Mesothelial cell of epicardium (in vitro differentiated cells): ENCODE measurements around the gene SMG1. TPM values are rescaled to one million over a fixed set of nuclear protein-coding genes. Genes with fewer than 3 reads are reported as not detected.

Source experiments
- DNase-seq, 2 experiments: peaks; one replicate each; pipeline ENCODE4 v3.0.0; 2021; ENCODE audit warnings: low spot score in 2 of 2; ENCODE audit not compliant: unreplicated experiment in 2 of 2
- H3K27ac Mint-ChIP-seq: 2 replicates; pipeline ENCODE4 v1.8.0; 2021; ENCODE audit warnings: mixed read lengths
- H3K27me3 Mint-ChIP-seq: 2 replicates; pipeline ENCODE4 v1.8.0; 2021; ENCODE audit warnings: low read depth, mixed read lengths
- H3K36me3 Mint-ChIP-seq: 2 replicates; pipeline ENCODE4 v1.8.0; 2021; ENCODE audit warnings: mixed read lengths
- H3K4me1 Mint-ChIP-seq: 2 replicates; pipeline ENCODE4 v1.8.0; 2021; ENCODE audit warnings: mixed read lengths
- H3K4me3 Mint-ChIP-seq: 2 replicates; pipeline ENCODE4 v1.8.0; 2021; ENCODE audit warnings: mild to moderate bottlenecking, moderate library complexity, mixed read lengths
- H3K9me3 Mint-ChIP-seq: 2 replicates; pipeline ENCODE4 v1.8.0; 2021; ENCODE audit warnings: mixed read lengths
- CTCF ChIP-seq: fragments of 200-600 bp; sonication (generic); IDR thresholded peaks from one replicate; pipeline ENCODE4 v1.5.0; 2021; ENCODE audit warnings: antibody characterized with exemption; ENCODE audit not compliant: unreplicated experiment
- total RNA-seq: library from RNA; stranded (reverse); gene quantifications from 3 replicates; pipeline ENCODE4 v1.2.1, GENCODE V29; 2021

Gene SMG1
- total RNA-seq, 1 donor from 2014 or later: 117 TPM

GRCh38 chr16:18948372-18949020, 22.3 kb upstream of the SMG1 start:
- no peak for TF ChIP-seq CTCF
- Mint-ChIP-seq H3K4me1 (no peaks in the 10 kb centered on the region), H3K4me3 (no peak overlapping the region), H3K27me3 (peaks cover 2% of the 10 kb centered on the region), H3K9me3 (no peaks in the 10 kb centered on the region), H3K27ac (no peak overlapping the region), H3K36me3 (no peaks in the 10 kb centered on the region)
- DNase-seq: no peak

GRCh38 chr16:18945233-18945632, 19.0 kb upstream of the SMG1 start:
- H3K4me1 Mint-ChIP-seq: no peaks in the 10 kb centered on the region
- no peak overlapping the region for H3K4me3 Mint-ChIP-seq
- no peak overlapping the region for H3K27ac Mint-ChIP-seq
- H3K27me3 Mint-ChIP-seq: peaks cover 2% of the 10 kb centered on the region
- no peaks in the 10 kb centered on the region for H3K36me3 Mint-ChIP-seq
- no peaks in the 10 kb centered on the region for H3K9me3 Mint-ChIP-seq
- DNase-seq: no peak
- TF ChIP-seq CTCF: no peak

GRCh38 chr16:18943414-18943813, 17.2 kb upstream of the SMG1 start:
- H3K9me3 Mint-ChIP-seq: no peaks in the 10 kb centered on the region
- no peak overlapping the region for H3K27ac Mint-ChIP-seq
- H3K36me3 Mint-ChIP-seq: no peaks in the 10 kb centered on the region
- no peak for TF ChIP-seq CTCF
- H3K27me3 Mint-ChIP-seq: peaks cover 2% of the 10 kb centered on the region
- no peaks in the 10 kb centered on the region for H3K4me1 Mint-ChIP-seq
- no peak for DNase-seq
- H3K4me3 Mint-ChIP-seq: no peak overlapping the region

- H3K4me3 Mint-ChIP-seq: no peak overlapping the region
- no peak for TF ChIP-seq CTCF
- peaks cover 3% of the 10 kb centered on the region for H3K9me3 Mint-ChIP-seq
- no peak for DNase-seq
- H3K4me1 Mint-ChIP-seq: no peaks in the 10 kb centered on the region
- H3K36me3 Mint-ChIP-seq: no peaks in the 10 kb centered on the region
- no peak overlapping the region for H3K27ac Mint-ChIP-seq
- H3K27me3 Mint-ChIP-seq: peaks cover 6% of the 10 kb centered on the region
Observed at GRCh38 chr16:18942061-18942460, 15.9 kb upstream of the SMG1 start.

GRCh38 chr16:18941471-18941870, 15.3 kb upstream of the SMG1 start:
- no peak overlapping the region for H3K27ac Mint-ChIP-seq
- peaks cover 3% of the 10 kb centered on the region for H3K9me3 Mint-ChIP-seq
- peaks cover 6% of the 10 kb centered on the region for H3K27me3 Mint-ChIP-seq
- no peaks in the 10 kb centered on the region for H3K4me1 Mint-ChIP-seq
- TF ChIP-seq CTCF: no peak
- H3K4me3 Mint-ChIP-seq: no peak overlapping the region
- no peaks in the 10 kb centered on the region for H3K36me3 Mint-ChIP-seq
- no peak for DNase-seq

- DNase-seq: no peak
- H3K4me3 Mint-ChIP-seq: no peak overlapping the region
- H3K27me3 Mint-ChIP-seq: peaks cover 6% of the 10 kb centered on the region
- TF ChIP-seq CTCF: no peak
- no peaks in the 10 kb centered on the region for H3K4me1 Mint-ChIP-seq
- no peak overlapping the region for H3K27ac Mint-ChIP-seq
- H3K9me3 Mint-ChIP-seq: peaks cover 3% of the 10 kb centered on the region
- no peaks in the 10 kb centered on the region for H3K36me3 Mint-ChIP-seq
Observed at GRCh38 chr16:18938986-18939385, 12.8 kb upstream of the SMG1 start.
